Inferior parietal cortex (tissue), 1 donor: ENCODE data around the gene BPIFB3.

Source experiments
- DNase-seq: peaks from one replicate; pipeline ENCODE4 v3.0.0-alpha.2; 2016; ENCODE audit errors: extremely low spot score

BPIFB3 gene

DNA sequence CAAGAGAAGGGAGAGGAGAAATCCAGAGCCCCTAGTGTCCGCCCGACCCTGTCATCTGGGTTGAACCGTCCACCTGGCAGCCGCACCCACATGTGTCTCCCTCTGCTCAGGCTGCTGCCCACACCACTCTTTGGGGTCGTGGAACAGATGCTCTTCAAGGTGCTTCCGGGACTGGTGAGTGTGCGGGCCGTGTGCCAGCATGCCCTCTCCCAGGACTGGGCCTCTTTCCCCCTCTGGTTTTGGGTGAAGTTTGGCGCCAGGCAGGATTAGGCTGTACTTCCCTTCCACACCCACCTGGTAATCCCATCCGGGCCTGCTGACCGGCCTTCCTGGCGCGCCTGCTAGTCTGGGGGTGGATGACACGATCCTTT is 7.9 kb downstream of the BPIFB3 start:
- DNase-seq: no peak

DNA sequence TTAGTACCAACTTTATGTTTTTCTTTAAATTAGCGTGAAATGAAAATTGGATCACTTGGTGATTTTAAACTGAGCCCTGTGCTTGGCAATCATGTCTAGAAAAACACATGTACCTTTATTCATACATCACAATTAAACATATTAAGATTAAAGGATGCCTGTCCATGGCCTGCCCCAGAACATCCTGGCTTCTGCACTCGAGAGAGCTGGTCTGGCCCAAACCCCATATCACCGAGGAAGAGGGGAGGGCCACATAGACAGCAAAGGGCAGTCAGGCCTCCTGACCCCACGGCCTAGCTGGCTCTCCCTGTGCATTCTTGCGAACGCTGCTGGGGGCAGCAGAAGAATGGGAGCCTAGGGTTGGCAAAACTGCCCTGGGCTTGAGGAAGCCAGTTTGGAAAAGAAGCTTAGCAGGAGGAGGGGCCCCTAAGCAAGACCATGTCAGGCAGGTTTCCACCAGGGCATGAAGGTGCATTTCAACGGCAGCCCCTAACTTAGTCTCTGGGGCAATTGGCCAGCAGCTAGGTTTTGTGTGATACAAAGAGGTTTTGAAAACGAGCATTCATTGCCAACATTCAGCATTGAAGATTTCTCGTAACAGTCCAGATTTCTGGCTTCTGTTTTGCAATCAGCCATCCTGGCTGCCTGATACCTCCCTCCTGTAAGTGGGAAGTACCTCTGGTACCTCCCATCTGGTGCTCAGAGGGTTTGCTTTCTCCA is 8.6 kb downstream of the BPIFB3 start:
- no peak for DNase-seq

DNA sequence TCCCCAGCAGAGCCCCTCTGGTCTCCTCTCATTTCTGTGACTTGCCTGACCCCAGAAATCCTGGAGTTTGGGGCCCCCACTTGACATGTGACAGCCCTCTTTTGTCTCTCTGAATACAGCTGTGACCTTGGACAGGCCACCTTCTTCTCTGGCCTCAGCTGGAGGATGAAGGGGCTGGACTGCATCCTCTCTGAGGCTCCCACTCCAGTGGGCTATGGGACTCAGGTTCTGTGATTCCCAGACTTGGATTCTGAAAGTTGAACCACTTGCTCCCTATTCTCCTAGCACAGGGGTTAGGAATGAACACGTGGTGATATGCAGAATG is 9.1 kb downstream of the BPIFB3 start:
- DNase-seq: no peak

DNA sequence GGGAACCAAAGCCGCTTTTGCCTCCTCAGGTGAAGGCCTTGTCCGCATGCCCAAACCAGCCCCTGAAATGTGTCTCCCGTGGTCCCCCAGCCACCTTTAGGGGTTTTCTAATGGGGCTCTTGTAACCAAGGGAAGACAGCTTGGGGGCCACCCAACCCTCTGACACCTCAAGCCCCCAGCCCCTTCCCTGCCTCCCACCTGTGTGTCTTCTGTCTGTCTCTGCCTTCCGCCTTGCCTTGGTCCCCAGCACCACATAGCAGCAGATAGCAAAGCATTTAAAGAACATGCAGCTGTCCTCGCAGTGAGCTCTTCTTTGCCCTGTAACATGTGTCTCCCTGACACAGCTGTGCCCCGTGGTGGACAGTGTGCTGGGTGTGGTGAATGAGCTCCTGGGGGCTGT is 9.6 kb downstream of the BPIFB3 start:
- no peak for DNase-seq

DNA sequence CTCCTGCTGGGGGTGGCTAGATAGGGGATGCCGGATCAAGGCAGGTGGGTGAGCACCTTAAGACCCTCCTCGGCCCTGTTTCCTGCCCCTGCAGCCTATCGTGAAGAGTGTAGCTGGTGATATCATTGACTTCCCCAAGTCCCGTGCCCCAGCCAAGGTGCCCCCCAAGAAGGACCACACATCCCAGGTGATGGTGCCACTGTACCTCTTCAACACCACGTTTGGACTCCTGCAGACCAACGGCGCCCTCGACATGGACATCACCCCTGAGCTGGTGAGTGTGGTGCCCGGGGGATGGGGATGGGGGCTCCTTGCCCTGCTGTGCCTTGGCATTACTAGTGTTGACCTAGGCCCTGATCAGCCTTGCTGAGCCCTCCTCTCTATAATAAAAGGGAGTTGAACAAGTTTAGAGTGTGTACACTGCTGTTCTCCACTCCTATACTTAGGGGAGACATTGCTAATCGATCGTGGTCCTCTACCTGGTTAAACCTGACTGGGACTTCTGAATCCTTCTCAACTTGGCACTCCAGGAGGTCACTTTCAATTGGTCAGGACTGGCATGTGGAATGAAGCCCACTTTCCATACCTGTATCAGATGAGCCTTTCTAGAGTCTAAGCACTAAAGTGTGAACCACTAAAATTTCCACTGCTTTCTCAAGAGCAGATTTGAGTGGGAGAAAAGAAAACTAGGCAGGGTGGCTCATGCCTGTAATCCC is 11.0 kb downstream of the BPIFB3 start:
- DNase-seq: no peak

DNA sequence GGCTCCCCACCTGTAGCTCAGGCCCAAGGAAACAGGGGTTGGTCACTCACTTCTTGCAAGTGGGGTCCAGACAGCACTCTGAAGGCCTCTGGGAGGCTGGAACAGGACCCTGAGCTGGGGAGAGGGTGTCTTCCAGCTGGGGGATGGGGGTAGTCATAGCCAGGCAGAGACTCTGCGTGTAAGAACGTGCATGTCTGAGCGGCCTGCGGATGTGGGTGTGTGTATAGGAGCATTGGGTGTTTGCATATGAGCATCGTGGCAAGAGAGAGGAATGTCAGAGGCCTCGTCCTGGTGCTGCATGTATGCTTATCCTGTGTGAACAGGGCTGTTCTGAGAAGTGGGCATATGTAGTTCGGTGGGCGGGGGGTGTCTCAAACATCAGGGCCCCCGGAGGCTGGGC is 12.1 kb downstream of the BPIFB3 start:
- no peak for DNase-seq

DNA sequence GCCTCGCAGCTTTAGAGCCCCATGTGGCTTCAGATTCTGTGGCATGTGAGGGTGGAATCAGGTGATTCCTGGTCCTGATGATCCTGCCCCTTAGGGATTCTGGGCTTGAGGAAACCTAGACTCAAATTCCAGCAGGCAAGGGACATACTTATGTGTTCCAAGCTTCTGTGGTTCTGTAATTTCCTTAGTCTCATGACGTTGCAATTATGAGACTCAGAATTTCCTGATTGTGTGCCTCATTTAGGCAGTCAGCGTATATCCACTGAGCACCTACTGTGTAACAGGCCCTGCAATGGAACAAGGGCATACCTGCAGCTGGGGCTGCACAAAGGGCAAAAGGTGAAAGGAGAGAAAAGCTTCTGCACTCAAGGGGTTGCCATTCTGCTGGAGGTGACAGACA is 14.1 kb downstream of the BPIFB3 start:
- no peak for DNase-seq

DNA sequence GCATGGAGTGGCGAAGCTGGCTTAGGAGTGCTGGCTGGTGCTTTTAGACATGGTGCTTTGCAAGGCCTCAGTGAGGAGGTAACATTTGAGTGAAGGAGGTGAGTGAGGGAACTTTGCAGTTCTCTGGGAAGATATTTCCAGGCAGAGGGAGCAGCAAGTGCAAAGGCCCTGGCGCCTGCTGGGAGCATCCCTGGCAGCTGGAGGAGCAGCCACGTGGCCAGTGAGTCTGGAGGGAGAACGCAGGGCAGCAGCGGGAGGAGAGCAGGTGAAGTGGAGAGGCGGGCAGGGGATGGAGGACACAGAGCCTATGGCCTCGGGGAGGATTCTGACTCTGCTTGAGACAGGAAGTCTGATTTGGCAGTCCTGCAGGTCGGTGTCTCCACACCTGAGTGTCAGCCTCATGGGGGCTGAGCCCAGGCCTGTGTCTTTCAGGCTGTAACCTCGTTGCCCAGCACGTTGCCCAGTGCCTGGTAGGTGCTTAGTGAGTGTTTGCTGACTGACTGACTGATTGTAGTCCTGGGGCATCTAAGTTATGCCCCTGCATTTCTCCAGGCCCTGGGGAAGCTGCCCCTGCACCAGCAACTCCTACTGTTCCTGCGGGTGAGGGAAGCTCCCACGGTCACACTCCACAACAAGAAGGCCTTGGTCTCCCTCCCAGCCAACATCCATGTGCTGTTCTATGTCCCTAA is 14.7 kb downstream of the BPIFB3 start:
- no peak for DNase-seq

DNA sequence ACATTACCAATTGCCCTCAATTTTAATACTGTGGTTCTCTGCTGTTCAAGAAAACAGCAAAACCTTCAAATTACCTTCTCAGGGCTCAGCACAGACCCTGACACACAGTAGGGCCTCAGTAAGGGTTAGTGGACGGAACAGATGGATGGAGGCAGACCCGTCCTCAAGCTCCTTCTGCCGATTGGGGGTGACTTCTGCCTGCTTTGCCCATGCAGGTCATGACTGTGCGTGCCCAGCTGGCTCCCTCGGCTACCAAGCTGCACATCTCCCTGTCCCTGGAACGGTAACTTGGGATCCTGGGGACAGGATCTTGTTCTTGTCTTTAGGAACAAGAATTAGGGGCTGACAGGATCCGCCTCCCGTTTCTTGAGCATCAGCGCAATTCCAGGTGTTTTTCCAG is 16.0 kb downstream of the BPIFB3 start:
- no peak for DNase-seq

DNA sequence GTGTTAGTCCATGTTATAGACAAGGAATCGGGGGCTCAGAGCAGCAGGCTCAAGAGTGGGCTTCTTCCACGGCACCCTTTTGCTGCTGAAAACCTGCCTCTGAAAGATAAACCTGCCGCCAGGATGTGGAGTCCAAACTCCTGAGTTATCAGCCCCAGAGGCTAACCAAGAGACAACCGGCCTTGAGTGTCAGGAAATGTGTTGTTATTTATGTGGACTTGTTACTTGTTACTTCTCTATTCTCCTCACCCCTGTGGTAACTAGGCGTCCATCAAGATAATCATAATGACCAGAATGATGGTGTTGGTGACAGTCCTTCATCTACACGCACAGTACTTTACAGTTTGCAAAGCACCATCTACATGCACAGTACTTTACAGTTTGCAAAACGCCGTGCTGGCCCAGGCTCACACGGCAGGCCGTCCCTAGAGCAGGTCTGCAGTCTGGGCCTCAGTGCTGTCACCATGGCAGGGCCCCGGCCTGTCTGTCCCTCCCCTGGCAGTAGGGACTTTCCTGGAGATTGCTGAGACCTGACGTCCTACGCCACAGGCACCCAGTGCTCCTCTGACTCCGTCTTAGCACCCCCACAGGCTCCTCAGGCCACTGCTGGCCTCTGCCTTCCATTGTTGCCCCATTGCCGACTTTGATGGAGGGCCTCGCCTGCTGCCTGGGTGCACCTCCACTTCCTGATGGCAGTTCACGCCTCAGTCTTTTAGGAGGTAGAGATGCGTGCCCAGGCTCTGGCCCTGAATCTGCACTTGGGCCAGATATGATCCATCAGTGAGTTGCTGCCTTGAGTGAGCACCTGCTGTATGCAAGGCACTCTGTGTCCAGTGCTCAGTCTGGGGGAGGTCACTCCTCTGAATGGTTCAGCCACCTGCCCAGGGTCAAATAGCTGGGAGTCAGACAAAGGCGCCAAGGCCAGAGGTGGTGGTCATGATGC is 16.7 kb downstream of the BPIFB3 start:
- no peak for DNase-seq

DNA sequence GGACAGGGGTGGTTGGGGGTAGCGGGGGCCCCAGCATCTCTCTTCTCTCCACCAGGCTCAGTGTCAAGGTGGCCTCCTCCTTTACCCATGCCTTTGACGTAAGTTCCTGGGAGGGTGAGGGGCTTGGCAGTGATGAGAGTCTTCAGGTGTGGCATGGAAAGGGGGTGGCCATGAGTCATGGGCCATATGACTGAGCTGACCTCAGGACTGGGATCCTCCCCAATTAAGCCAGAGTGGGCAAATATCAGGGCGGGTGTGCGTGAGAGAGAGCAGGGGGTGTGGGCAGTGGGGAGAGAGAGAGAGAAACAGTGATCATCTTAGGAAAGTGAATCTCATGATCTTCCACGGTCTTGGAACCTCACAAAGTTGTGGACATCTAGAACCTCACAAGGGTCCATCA is 17.5 kb downstream of the BPIFB3 start:
- DNase-seq: no peak

DNA sequence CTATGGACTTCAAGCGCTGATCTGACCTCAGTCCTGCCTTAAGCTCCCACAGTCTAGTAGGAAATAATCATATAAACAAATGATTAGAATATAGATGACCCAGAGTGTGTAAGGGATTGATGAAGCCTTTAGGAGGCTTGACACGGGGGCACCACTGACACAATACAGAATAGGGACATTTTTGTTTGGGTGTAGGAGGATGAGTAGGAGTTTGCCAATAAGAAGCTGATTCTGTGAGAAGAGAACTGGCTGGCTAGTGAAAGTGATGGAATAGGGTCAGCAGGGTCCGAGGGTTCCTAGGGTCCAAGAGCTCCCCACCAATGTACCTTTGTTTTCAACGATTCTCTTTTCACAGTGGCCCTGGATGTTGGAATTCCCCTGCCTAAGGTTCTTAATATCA is 18.7 kb downstream of the BPIFB3 start:
- no peak for DNase-seq

DNA sequence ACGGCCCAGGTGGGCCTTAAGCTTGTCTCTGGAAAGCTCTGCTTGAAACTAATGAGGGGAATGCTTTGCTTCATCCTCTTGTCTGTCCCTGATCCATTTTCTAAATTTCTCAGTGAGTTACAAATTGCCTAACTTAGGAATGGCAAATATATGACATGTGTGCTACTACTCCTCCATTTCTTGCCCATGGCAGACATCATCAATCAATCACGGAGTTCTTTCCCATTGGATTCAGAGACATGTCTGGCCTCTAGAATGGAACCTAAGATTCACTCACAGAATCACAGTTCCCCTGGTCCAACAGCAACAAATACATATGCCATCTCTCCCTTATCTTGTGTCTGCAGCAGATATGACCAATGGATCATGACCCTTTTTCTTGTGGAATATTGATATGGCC is 19.1 kb downstream of the BPIFB3 start:
- DNase-seq: no peak

DNA sequence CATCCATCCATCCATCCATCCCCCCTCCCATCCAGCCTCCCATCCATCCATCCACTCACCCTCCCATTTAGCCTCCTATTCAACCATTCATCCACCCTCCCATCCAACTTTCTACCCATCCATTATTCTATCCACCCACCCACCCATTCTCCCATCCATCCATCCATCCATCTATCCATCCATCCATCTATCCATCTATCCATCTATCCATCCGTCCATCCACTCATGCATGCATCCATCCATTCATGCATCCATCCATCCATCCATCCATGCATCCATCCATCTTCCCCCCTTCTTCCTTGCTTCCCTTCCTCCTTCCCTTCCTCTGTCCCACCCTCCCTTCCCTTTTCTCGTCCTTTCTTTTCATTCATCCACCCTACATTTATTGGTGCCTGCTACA is 21.0 kb downstream of the BPIFB3 start:
- DNase-seq: no peak

DNA sequence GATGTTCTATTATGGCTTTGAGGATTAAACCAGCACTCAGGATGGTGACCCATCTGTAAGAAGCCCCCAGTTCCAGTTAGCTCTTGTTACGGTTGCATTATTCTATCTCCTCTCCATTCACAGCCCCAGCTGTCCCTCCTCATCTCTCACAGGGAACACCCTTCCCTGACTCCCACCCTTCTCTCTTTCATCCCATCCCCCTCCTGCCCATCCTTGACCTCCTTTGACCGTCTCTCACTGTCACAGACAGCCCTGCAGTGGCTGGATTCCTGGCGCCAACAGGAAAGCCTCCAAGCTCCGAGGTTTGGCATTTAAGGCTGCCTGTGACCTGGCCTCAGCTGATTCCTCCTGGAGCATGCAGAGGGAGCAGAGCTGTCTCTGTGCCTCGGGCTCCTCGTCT is 21.6 kb downstream of the BPIFB3 start:
- no peak for DNase-seq

DNA sequence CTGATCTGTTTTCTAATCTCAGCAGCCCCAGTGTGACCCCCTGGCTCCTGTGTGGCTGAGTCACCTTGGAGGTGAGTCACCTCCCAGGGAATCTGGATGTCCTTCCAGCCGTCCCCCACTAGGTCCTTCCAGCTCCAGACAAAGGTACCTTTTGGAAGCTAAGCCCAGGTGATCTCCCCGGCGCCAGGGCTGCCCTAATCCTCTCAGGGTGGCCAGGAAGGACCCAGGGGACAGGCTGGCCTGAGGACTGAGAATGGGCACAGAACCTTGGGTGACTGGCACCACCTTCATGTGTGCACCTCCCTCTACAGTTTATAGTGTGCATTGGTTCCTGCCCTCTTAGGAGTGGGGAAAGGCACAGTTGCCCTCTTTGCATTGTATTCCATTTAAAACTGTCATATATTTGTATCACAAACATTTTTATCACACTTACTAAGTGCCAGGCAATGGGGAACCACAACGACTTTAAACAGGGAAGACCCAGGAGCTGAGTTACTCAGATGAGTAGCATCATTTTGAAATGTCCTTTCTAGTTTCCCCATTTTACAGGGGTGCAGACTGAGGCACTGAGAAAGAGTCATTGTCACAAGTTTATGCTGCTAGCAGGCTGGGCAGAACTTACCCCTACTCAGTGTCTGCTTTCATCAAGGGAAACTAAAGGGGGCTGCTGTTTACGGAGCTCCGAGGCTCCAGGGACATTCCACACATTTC is 23.1 kb downstream of the BPIFB3 start:
- peak; percentile 15 for DNase-seq

DNA sequence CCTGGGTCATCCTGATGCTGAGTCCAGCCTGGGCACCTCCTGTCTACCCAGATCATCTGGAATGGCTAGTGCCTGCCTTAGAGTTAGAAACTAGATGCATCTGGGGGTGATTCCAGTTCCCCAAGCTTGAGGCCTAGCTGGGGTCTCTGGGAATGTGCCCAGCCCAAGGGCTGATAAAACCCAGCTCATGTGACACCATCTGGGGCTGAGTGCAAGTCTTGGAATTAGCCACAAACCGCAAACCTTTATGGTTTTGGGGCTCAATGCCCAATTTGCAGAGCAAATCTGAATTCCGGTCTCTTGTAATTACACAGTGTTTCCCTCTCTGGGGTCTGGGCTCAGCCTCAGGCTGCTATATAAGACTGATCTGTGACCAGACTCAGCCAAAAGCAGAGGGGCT is 25.6 kb downstream of the BPIFB3 start, which contains the start of gene BPIFB4:
Gene BPIFB4 (plus strand): TSS at position 385 of the 400 bp plus-strand sequence. CDS start 1,884 bp downstream, outside the sequence.
- no peak for DNase-seq

DNA sequence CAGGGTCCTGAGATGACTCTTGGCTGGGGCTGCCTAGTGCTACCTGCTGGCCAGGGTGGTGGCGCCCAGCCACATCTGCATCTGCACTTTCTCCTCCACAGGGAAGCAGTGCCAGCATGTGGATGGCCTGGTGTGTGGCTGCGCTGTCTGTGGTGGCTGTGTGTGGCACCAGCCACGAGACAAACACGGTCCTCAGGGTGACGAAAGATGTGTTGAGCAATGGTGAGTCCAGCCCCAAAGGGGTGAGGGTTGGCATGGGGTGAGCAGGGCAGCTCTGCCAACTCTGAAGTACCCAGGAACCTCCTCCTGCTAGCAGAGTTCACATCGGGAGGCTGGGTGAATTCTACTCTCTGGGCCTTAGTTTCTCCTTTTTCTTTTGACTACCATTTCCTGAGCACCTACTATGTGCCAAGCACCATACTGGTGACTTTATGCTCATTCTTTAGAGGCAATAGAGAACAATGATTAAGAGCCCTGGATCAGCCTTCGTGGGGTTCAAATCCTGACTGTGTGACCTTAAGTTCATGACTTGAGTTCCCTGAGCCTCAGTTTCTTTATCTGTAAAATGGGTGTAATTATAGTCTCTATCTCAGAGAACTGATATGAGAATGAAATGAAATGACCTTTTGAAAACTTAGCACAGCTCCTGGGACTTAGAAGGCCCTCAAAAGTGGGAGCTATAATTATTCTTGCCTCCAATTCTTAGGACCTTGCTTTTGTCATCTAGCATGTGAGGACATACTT is 27.9 kb downstream of the BPIFB3 start:
- no peak for DNase-seq

DNA sequence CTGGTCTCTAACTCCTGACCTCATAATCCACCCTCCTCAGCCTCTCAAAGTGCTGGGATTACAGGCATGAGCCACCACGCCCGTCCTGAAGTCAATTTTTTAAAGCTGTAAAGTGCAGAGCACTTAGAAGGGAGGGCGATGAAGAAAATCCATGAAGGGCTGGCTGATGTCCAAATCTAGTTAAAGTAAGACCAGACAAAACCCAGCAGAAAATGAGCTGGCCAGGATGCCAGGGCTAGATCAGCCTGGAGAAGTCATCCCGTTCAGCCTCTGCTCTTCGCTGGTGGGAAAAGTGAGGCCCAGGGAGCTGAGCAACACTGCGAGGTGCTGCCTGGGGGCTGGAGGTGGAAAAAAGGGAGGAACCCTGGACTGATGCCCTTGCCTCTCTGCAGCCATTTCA is 28.8 kb downstream of the BPIFB3 start:
- DNase-seq: no peak

DNA sequence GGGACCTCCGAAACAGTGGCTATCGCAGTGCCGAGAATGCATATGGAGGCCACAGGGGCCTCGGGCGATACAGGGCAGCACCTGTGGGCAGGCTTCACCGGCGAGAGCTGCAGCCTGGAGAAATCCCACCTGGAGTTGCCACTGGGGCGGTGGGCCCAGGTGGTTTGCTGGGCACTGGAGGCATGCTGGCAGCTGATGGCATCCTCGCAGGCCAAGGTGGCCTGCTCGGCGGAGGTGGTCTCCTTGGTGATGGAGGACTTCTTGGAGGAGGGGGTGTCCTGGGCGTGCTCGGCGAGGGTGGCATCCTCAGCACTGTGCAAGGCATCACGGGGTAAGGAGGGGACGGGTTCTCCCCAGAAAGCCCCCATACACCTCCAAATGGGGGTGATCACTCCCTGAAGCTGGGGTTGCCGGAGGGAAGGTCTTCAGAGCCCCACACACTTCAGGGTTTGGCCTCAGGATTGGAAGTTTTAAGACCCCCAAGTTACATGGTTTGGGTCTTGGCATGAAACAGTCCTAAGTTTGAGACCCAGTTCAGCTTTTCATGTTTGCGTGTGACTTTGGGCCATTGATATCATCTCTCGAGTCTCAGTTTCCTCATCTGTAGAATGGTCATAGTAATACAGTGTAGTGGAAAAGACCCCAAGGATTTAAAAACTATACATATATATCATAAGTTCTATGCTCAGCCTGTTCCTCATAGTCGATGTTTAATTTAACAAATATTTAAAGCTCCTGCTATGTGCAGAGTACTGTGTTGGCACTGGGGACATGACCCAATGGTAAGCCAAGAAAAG is 30.0 kb downstream of the BPIFB3 start:
- no peak for DNase-seq
